ENCODE data around the gene MOB3A. TPM values are rescaled to one million over a fixed set of nuclear protein-coding genes. Genes with fewer than 3 reads are reported as not detected.

MOB3A gene
- total and polyA plus RNA-seq, 9 of the 15 experiments (the other 6 are each of a cell fraction or from before 2014, with no cell fraction given): 1.1 to 24.1 (median 6.0) TPM

- ChIA-PET CTCF (ENCODE audit: low intra/inter-chr PET ratio) (interaction anchor here (0.7 to 1.2 kb wide), 2 partner anchors 10 to 41 kb away, joined by 4 read pairs; no protein-coding TSS in a partner anchor), POLR2A (interaction anchor here (0.6 to 6.8 kb wide), 12 partner anchors 9 to 1107 kb away, joined by 3 to 72 read pairs (median 3); partner anchors contain the start of genes MKNK2 and MOB3A)
- peaks cover 47 to 82% of the 10 kb centered on the region in 2 experiments for H3K4me1 ChIP-seq (replicated peaks in 1 of 2; ENCODE audit: control insufficient read depth in 2 of 2, insufficient read depth in 2 of 2, low read length in 2 of 2)
- H4K20me1 ChIP-seq (replicated peaks; ENCODE audit: control insufficient read depth, insufficient read depth, low read length): no peaks in the 10 kb centered on the region
- DNase-seq (ENCODE audit: extremely low read depth in 1 of 4, low spot score in 3 of 4) (peak in 1 of 4 experiments; percentile 88), FAIRE-seq (peak; percentile 70), ATAC-seq (peak; percentile 58)
- H2AFZ ChIP-seq (ENCODE audit: low read depth, low read length): peak overlapping the region; percentile 69; the same call in 1 of the 2 replicates
- H3K9ac ChIP-seq (ENCODE audit: insufficient read depth in 1 of 2, low read depth in 2 of 2, low read length in 2 of 2): peak overlapping the region; percentile 97 to 98
- H3K9me1 ChIP-seq (ENCODE audit: control insufficient read depth, insufficient read depth, low read length): no peaks in the 10 kb centered on the region
- intact Hi-C loops (cut with micrococcal nuclease): loop anchor here (5.0 kb wide), 1 partner anchor 134 kb away; no protein-coding TSS in a partner anchor
- in situ Hi-C loops (cut with MboI): no loop called here
- H3K79me2 ChIP-seq (ENCODE audit: control insufficient read depth, insufficient read depth, low read length): peaks cover 9% of the 10 kb centered on the region; the same call in 2 of the 3 replicates
- BruUV-seq (replicated peaks): TSS peak; percentile 80
- H3K36me3 ChIP-seq (ENCODE audit: control insufficient read depth, insufficient read depth, low read length): no peaks in the 10 kb centered on the region
- peak overlapping the region; percentile 100 for H3K27ac ChIP-seq (ENCODE audit: extremely low read depth, low read depth, low read length)
- H3K27me3 ChIP-seq (ENCODE audit: control insufficient read depth in 2 of 2, insufficient read depth in 2 of 2, low read length in 2 of 2): no peaks in the 10 kb centered on the region
- H3K9me3 ChIP-seq (replicated peaks; ENCODE audit: control insufficient read depth, insufficient read depth, low read depth, low read length): no peaks in the 10 kb centered on the region
- peak overlapping the region; percentile 95 for H3K4me2 ChIP-seq (ENCODE audit: insufficient read depth, low read length)
- under 1% methylated on average over 38 of the region's 55 CpGs for WGBS (ENCODE audit: insufficient coverage, low coverage, missing lambda C conversion rate)
- H3K4me3 ChIP-seq: peak overlapping the region; percentile 76
- TF ChIP-seq CTCFL (IDR thresholded peaks at IDR 0.05; ENCODE audit: borderline replicate concordance, insufficient read depth, low read depth, low read length, poor library complexity, severe bottlenecking) (no peak), RBM39 (optimal IDR thresholded peaks at IDR 0.05; ENCODE audit: low read depth, low read length) (no peak), ZSCAN32 (CRISPR knock-in tag; IDR thresholded peaks at IDR 0.05) (no peak), ZNF695 (CRISPR knock-in tag; IDR thresholded peaks at IDR 0.05) (no peak), RNF2 (IDR thresholded peaks at IDR 0.05) (peak; percentile 70; the same call in 1 of the 2 replicates), RBM34 (IDR thresholded peaks at IDR 0.05; ENCODE audit: borderline replicate concordance, insufficient read depth, low read length) (no peak), GATAD2A (IDR thresholded peaks at IDR 0.05) (no peak), HDAC3 (IDR thresholded peaks at IDR 0.05; ENCODE audit: borderline replicate concordance, partially characterized antibody) (no peak), DACH1 (IDR thresholded peaks at IDR 0.05; ENCODE audit: partially characterized antibody) (no peak), ADNP (tag; IDR thresholded peaks at IDR 0.05) (no peak), ZBTB5 (IDR thresholded peaks at IDR 0.05) (no peak), CTBP1 (IDR thresholded peaks at IDR 0.05; ENCODE audit: borderline replicate concordance) (0 out of 2 replicates have a peak, but pooled peaks have one; percentile 10), ZNF197 (CRISPR knock-in tag; IDR thresholded peaks at IDR 0.05; ENCODE audit: low read depth) (no peak), PTRF (tag; IDR thresholded peaks at IDR 0.05) (no peak), STAT5B (CRISPR knock-in tag; IDR thresholded peaks at IDR 0.05) (no peak), ZC3H11A (IDR thresholded peaks at IDR 0.05; ENCODE audit: low read depth, low read length) (no peak), ZNF444 (CRISPR knock-in tag; IDR thresholded peaks at IDR 0.05) (no peak), GATAD2B (IDR thresholded peaks at IDR 0.05; ENCODE audit: borderline replicate concordance) (no peak; the same call in none of the 2 replicates)
- TF ChIP-seq, protein P1, sequence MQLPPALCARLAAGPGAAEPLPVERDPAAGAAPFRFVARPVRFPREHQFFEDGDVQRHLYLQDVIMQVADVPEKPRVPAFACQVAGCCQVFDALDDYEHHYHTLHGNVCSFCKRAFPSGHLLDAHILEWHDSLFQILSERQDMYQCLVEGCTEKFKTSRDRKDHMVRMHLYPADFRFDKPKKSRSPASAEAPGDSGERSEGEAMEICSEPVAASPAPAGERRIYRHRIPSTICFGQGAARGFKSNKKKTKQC (CRISPR knock-in tag; IDR thresholded peaks at IDR 0.05): peak; percentile 51; the same call in 1 of the 2 replicates
Observed at GRCh38 chr19:2060884-2061494, 35.1 kb downstream of the MOB3A start.

Measured in K562 (cell line).